Thyroid gland (tissue), 4 donors: ENCODE results near the gene ZCCHC13. TPM values are rescaled to one million over a fixed set of nuclear protein-coding genes. Genes with fewer than 3 reads are reported as not detected.

Source experiments
- DNase-seq, 2 donors: peaks; one replicate each; pipeline ENCODE4 v3.0.0-alpha.2; 2019
- H3K27ac ChIP-seq, 3 donors: fragments of 200-600 bp; sonication (generic); 1 replicate in 2 of 3; 2 replicates in 1 of 3; pipeline ENCODE4 v1.5.1; 2016 to 2019; ENCODE audit warnings: mild to moderate bottlenecking in 1 of 3, moderate library complexity in 1 of 3
- H3K27me3 ChIP-seq: fragments of 200-600 bp; sonication (generic); one replicate; pipeline ENCODE4 v1.5.1; 2019
- H3K36me3 ChIP-seq, 2 donors: fragments of 200-600 bp; sonication (generic); one replicate each; pipeline ENCODE4 v1.5.1; 2016 to 2019
- H3K4me1 ChIP-seq, 2 donors: fragments of 200-600 bp; sonication (generic); one replicate each; pipeline ENCODE4 v1.5.1; 2017 to 2019
- H3K4me3 ChIP-seq, 3 donors: fragments of 200-600 bp; sonication (generic); replicated peaks in 1 of 3; 1 replicate in 2 of 3; 2 replicates in 1 of 3; pipeline ENCODE4 v1.5.1; 2016; ENCODE audit warnings: mild to moderate bottlenecking in 1 of 3
- H3K9me3 ChIP-seq: fragments of 200-600 bp; sonication (generic); one replicate; pipeline ENCODE4 v1.5.1; 2017
- CTCF ChIP-seq, 6 experiments: fragments of 200-600 bp in 3 of 6; fragments of 450-650 bp in 3 of 6; sonication (generic) in 3 of 6; IDR thresholded peaks; one replicate each; pipeline ENCODE4 v1.5.1; 2016 to 2019; ENCODE audit warnings: antibody characterized with exemption in 6 of 6, mild to moderate bottlenecking in 2 of 6, inconsistent platforms in 1 of 6, moderate library complexity in 1 of 6
- POLR2A ChIP-seq, 2 donors: fragments of 450-650 bp; IDR thresholded peaks; one replicate each; pipeline ENCODE4 v1.6.1; 2017; ENCODE audit warnings: antibody characterized with exemption in 2 of 2, mild to moderate bottlenecking in 2 of 2, moderate library complexity in 1 of 2
- WGBS, 2 donors: methylation state at CpG; one replicate each; pipeline ENCODE4 v1.1.5; 2017; 5-methylcytosine and 5-hydroxymethylcytosine counted together
- intact Hi-C: fragments of 100-400 bp; cut with DNase I; formaldehyde crosslinking; loops from one replicate; pipeline ENCODE4 v1.15.1; 2023
- microRNA counts, 2 donors: library from miRNA; unstranded; fragments of <30 nt; microRNA quantifications; one replicate each; lab custom pipeline; 2016 to 2017
- microRNA-seq: library from miRNA; unstranded; fragments of <30 nt; microRNA quantifications from one replicate; pipeline ENCODE4, GENCODE V29; 2016
- small RNA-seq: library from RNA; depleted of rRNA; stranded (forward); fragments of <200 nt; gene quantifications from one replicate; pipeline ENCODE3, GENCODE V24; 2016
- total RNA-seq, 4 donors: library from RNA; depleted of rRNA; stranded (reverse); fragments of >200 nt; gene quantifications; one replicate each; pipeline ENCODE4 v1.2.3, GENCODE V29; 2016

Gene ZCCHC13
- total RNA-seq, 4 donors from 2014 or later, result not detected

GRCh38 chrX:74349387-74349786 is 45.4 kb downstream of the ZCCHC13 start:
- Histone ChIP-seq H3K9me3 (no peaks in the 10 kb centered on the region), H3K4me1 (no peaks in the 10 kb centered on the region), H3K4me3 (no peak overlapping the region), H3K27me3 (no peaks in the 10 kb centered on the region), H3K36me3 (no peaks in the 10 kb centered on the region), H3K27ac (no peak overlapping the region)
- intact Hi-C loops, result loop anchor here (5.0 kb wide), 1 partner anchor 492 kb away; no protein-coding TSS in a partner anchor
- no peak for DNase-seq
- no peak for TF ChIP-seq POLR2A (IDR thresholded peaks at IDR 0.05)
- TF ChIP-seq CTCF (IDR thresholded peaks at IDR 0.05), result no peak
- WGBS, 2 donors, result 64 to 73% methylated on average over 2 to 3 of the region's 3 CpGs

GRCh38 chrX:74351760-74352159 is 47.8 kb downstream of the ZCCHC13 start:
- H3K4me3 ChIP-seq, result no peak overlapping the region
- TF ChIP-seq CTCF (IDR thresholded peaks at IDR 0.05), result no peak
- no peak overlapping the region for H3K27ac ChIP-seq
- no peaks in the 10 kb centered on the region for H3K4me1 ChIP-seq
- H3K36me3 ChIP-seq, result no peaks in the 10 kb centered on the region
- WGBS, 2 donors, result 78 to 85% methylated on average over 4 of the region's 4 CpGs
- intact Hi-C loops, result no loop called here
- H3K9me3 ChIP-seq, result no peaks in the 10 kb centered on the region
- no peaks in the 10 kb centered on the region for H3K27me3 ChIP-seq
- no peak for DNase-seq

- no peaks in the 10 kb centered on the region for H3K27me3 ChIP-seq
- intact Hi-C loops, result no loop called here
- H3K4me3 ChIP-seq, result no peak overlapping the region
- H3K27ac ChIP-seq, result no peak overlapping the region
- no peaks in the 10 kb centered on the region for H3K4me1 ChIP-seq
- WGBS, 2 donors, result no CpG with 5 or more reads among the region's 1 CpG
- TF ChIP-seq CTCF (IDR thresholded peaks at IDR 0.05), result no peak
- TF ChIP-seq POLR2A (IDR thresholded peaks at IDR 0.05), result no peak
- DNase-seq, result no peak
- H3K36me3 ChIP-seq, result no peaks in the 10 kb centered on the region
- H3K9me3 ChIP-seq, result no peaks in the 10 kb centered on the region
Measured at GRCh38 chrX:74353984-74354383, 50.0 kb downstream of the ZCCHC13 start.

MicroRNAs encoded within 50 kb of the gene (microRNA counts, 767-probe panel; counts per million panel counts)
- microRNA hsa-miR-374a-5p (lab: Ali Mortazavi, UCI) (4,117 to 7,631 counts per million in 2 donors), microRNA hsa-miR-545-3p (lab: Ali Mortazavi, UCI) (0 counts per million in 2 donors)

Small RNAs within 50 kb of the gene (microRNA-seq; reads per million reads assigned to microRNA genes)
- gene MIR374A (281 reads per million, percentile 64 among the genes with 10 or more reads in this experiment), gene MIR545 (1.8 reads per million)

Small RNAs within 50 kb of the gene (small RNA-seq; reads per million reads assigned to genes)
- not detected for gene AC004386.2
- 55.2 reads per million, percentile 96 among the genes with 10 or more reads in this experiment for gene MIR374A
- gene MIR545, result 0.47 reads per million
- not detected for gene RF02119
- not detected for gene RF02120
- not detected for gene RF02121
- not detected for gene RF02122
- not detected for gene RF02123

Other genes starting within 250 kb of the ZCCHC13 start
- gene SLC16A2, start 117.3 kb downstream of the ZCCHC13 start, total RNA-seq, result 10 to 100 TPM; 10.1 to 24.0 (median 20.1) TPM